Measurements from ENCODE around the gene MYO1C. TPM values are rescaled to one million over a fixed set of nuclear protein-coding genes. Genes with fewer than 3 reads are reported as not detected.

The MYO1C gene
- total and polyA plus RNA-seq, 4 donors, result 73.4 to 237 (median 89.6) TPM

GRCh38 chr17:1503699-1504098 lies 11.2 kb upstream of the MYO1C start:
- no peak overlapping the region for H3K4me3 ChIP-seq
- TF ChIP-seq, protein P1, sequence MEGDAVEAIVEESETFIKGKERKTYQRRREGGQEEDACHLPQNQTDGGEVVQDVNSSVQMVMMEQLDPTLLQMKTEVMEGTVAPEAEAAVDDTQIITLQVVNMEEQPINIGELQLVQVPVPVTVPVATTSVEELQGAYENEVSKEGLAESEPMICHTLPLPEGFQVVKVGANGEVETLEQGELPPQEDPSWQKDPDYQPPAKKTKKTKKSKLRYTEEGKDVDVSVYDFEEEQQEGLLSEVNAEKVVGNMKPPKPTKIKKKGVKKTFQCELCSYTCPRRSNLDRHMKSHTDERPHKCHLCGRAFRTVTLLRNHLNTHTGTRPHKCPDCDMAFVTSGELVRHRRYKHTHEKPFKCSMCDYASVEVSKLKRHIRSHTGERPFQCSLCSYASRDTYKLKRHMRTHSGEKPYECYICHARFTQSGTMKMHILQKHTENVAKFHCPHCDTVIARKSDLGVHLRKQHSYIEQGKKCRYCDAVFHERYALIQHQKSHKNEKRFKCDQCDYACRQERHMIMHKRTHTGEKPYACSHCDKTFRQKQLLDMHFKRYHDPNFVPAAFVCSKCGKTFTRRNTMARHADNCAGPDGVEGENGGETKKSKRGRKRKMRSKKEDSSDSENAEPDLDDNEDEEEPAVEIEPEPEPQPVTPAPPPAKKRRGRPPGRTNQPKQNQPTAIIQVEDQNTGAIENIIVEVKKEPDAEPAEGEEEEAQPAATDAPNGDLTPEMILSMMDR (IDR thresholded peaks at IDR 0.05; ENCODE audit: control extremely low read depth, extremely low read depth), result no peak
- DNase-seq (peak; percentile 76 to 86 (median 82)), ATAC-seq (ENCODE audit: insufficient read depth, low FRiP score) (no peak)
- no peak overlapping the region for H3K9ac ChIP-seq (ENCODE audit: insufficient read depth in 1 of 2, low read length in 2 of 2)
- no peak overlapping the region for H3K27ac ChIP-seq (ENCODE audit: low read depth in 1 of 2, low read length in 1 of 2)
- H3K9me3 ChIP-seq (ENCODE audit: control insufficient read depth in 4 of 4, insufficient read depth in 3 of 4, low read length in 3 of 4), result no peaks in the 10 kb centered on the region
- H3K27me3 ChIP-seq (ENCODE audit: control insufficient read depth in 3 of 3, insufficient read depth in 3 of 3, low read length in 2 of 3), result no peaks in the 10 kb centered on the region
- H3K4me1 ChIP-seq (ENCODE audit: control insufficient read depth in 5 of 5, insufficient read depth in 5 of 5, low read length in 5 of 5), result peaks cover 0 to 23% (median 4%) of the 10 kb centered on the region in 5 donors
- WGBS, 2 donors, result 80 to 86% methylated on average over 10 of the region's 10 CpGs
- peaks cover 0 to 28% (median 5%) of the 10 kb centered on the region in 4 donors for H3K36me3 ChIP-seq (ENCODE audit: control insufficient read depth in 4 of 4, insufficient read depth in 4 of 4, low read length in 4 of 4)

DNA sequence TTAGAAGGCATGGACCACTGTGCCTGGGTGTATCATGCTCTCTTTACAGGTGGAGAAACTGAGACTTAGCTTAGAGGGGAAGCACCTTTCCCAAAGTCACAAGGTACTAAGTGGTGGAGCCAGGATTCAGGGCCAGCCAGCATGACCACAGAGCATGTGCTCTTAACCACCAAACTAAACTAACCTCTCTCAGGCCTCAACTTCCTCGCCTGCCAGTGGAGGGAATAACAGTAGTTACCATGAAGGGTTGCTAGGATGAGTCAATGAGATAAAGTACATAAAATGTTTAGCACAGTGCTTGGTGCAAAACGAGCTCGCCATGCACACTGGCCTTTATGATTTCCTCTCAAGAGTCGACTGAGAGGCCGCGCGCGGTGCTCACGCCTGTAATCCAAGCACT lies 6.4 kb upstream of the MYO1C start:
- ATAC-seq (ENCODE audit: insufficient read depth, low FRiP score) (no peak), DNase-seq (no peak)
- Histone ChIP-seq H3K9ac (ENCODE audit: insufficient read depth in 1 of 2, low read length in 2 of 2) (no peak overlapping the region), H3K9me3 (ENCODE audit: control insufficient read depth in 4 of 4, insufficient read depth in 3 of 4, low read length in 3 of 4) (no peaks in the 10 kb centered on the region), H3K27me3 (ENCODE audit: control insufficient read depth in 3 of 3, insufficient read depth in 3 of 3, low read length in 2 of 3) (no peaks in the 10 kb centered on the region), H3K36me3 (ENCODE audit: control insufficient read depth in 4 of 4, insufficient read depth in 4 of 4, low read length in 4 of 4) (peaks cover 0 to 38% (median 4%) of the 10 kb centered on the region in 4 donors), H3K27ac (ENCODE audit: low read depth in 1 of 2, low read length in 1 of 2) (peak overlapping the region in 1 of 2 donors; percentile 38), H3K4me3 (no peak overlapping the region), H3K4me1 (ENCODE audit: control insufficient read depth in 5 of 5, insufficient read depth in 5 of 5, low read length in 5 of 5) (peaks cover 2 to 25% (median 11%) of the 10 kb centered on the region in 5 donors)
- WGBS, 2 donors, result 74 to 79% methylated on average over 9 of the region's 9 CpGs
- TF ChIP-seq, protein P1 (IDR thresholded peaks at IDR 0.05; ENCODE audit: control extremely low read depth, extremely low read depth), result no peak

DNA sequence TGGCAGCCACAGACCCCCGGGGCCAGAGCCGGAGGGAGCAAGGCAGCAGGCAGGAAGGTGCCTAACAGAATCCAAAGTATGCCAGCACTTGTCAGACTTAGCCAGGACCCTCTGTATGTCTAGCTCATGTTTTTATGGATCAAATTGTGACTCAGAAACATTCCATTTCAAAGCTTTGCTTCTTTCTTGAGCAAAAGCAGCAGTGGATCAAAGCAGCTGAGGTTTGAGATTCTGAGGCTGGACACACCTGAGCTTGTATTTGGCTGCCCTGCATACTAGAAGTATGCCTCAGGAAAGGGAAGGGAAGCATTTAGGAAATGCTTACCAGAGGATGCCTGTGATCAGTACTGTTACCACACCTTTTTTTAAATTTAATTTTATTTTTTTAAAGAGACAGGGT lies 5.7 kb upstream of the MYO1C start:
- Histone ChIP-seq H3K9me3 (ENCODE audit: control insufficient read depth in 4 of 4, insufficient read depth in 3 of 4, low read length in 3 of 4) (no peaks in the 10 kb centered on the region), H3K36me3 (ENCODE audit: control insufficient read depth in 4 of 4, insufficient read depth in 4 of 4, low read length in 4 of 4) (peaks cover 0 to 38% (median 4%) of the 10 kb centered on the region in 4 donors), H3K27ac (ENCODE audit: low read depth in 1 of 2, low read length in 1 of 2) (no peak overlapping the region), H3K27me3 (ENCODE audit: control insufficient read depth in 3 of 3, insufficient read depth in 3 of 3, low read length in 2 of 3) (no peaks in the 10 kb centered on the region), H3K4me1 (ENCODE audit: control insufficient read depth in 5 of 5, insufficient read depth in 5 of 5, low read length in 5 of 5) (peaks cover 0 to 20% (median 11%) of the 10 kb centered on the region in 5 donors), H3K9ac (ENCODE audit: insufficient read depth in 1 of 2, low read length in 2 of 2) (no peak overlapping the region), H3K4me3 (no peak overlapping the region)
- TF ChIP-seq, protein P1 (IDR thresholded peaks at IDR 0.05; ENCODE audit: control extremely low read depth, extremely low read depth), result no peak
- WGBS, 2 donors, result 60 to 76% methylated on average over 2 of the region's 2 CpGs
- DNase-seq (no peak), ATAC-seq (ENCODE audit: insufficient read depth, low FRiP score) (no peak)

DNA sequence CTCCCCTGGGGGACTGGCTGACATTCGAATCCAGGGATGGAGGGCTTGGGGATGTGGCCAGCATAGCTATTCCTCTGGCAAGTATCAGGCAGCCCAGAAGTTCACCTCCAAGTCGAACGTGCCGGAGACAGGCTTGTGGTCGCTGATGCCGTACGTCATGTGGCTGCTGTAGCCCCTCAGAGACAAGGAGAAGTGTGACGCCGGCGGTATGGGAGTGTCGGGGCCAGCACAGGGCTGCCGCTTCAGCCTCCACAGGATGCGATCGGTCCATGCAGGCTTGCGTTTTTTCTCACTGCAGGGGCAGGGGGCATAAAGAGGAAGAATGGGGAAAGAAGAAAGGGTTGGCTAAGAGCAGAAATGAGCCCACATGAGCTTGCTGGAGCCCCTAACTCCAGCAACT lies 5.3 kb upstream of the MYO1C start:
- peaks cover 0 to 38% (median 4%) of the 10 kb centered on the region in 4 donors for H3K36me3 ChIP-seq (ENCODE audit: control insufficient read depth in 4 of 4, insufficient read depth in 4 of 4, low read length in 4 of 4)
- 57 to 81% methylated on average over 15 of the region's 15 CpGs for WGBS, 2 donors
- peaks cover 0 to 23% (median 11%) of the 10 kb centered on the region in 5 donors for H3K4me1 ChIP-seq (ENCODE audit: control insufficient read depth in 5 of 5, insufficient read depth in 5 of 5, low read length in 5 of 5)
- no peaks in the 10 kb centered on the region for H3K27me3 ChIP-seq (ENCODE audit: control insufficient read depth in 3 of 3, insufficient read depth in 3 of 3, low read length in 2 of 3)
- ATAC-seq (ENCODE audit: insufficient read depth, low FRiP score), result no peak
- no peaks in the 10 kb centered on the region for H3K9me3 ChIP-seq (ENCODE audit: control insufficient read depth in 4 of 4, insufficient read depth in 3 of 4, low read length in 3 of 4)
- TF ChIP-seq, protein P1 (IDR thresholded peaks at IDR 0.05; ENCODE audit: control extremely low read depth, extremely low read depth), result no peak
- H3K9ac ChIP-seq (ENCODE audit: insufficient read depth in 1 of 2, low read length in 2 of 2), result no peak overlapping the region
- no peak overlapping the region for H3K27ac ChIP-seq (ENCODE audit: low read depth in 1 of 2, low read length in 1 of 2)
- no peak overlapping the region for H3K4me3 ChIP-seq
- no peak for DNase-seq

Data from lung (tissue), 12 donors.